ENCODE results near the gene BANP.

The BANP gene

DNA sequence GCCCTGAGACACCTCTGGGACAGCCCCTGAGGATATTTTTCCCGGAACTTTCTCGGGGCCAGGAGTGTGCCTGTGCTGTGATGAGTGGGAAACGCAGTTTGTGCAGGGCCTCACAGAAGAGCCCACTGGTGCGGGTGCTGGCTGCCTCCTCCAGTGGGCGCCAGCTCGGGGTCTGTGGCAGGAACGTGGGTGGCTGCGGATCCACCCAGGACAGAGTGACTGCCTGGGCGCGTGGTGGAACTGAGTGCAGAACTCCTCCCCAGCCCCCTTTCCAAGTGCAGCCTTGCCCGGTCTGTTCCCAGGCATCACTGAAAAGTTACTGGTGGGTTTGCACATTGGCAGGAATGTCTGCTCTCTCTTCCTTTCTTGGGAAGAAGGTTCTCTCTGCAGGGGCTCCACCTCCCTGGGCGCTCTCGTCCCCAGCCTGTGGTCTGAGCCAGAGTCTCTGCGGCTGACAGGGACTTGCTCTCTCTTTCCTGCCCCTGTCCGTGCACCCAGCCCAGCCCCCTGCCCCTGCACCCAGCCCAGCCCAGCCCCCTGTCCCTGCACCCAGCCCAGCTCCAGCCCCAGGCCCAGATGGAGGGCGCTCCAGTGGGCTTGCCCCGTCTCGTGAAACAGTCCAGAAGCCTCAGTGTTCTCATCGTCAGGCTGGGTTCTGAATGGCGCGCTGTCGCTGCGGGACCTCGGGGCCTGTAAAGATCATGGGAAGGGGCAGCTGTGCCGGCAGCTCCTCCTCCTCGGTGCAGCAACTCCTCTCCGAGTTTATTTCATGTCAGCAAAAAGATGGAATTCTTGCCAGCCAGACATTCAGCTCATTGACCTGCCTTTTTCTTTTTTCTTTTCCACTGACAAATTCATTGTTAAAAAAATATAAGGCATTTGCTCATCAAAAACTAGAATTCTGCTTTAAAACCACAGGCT, 117.5 kb downstream of the BANP start:
- TF ChIP-seq CTCF (IDR thresholded peaks at IDR 0.05; ENCODE audit: control insufficient read depth, insufficient read depth, low read depth, low read length, missing control alignments) = no peak
- no peak overlapping the region for H3K4me3 ChIP-seq (ENCODE audit: control insufficient read depth, low read depth, low read length)
- DNase-seq (ENCODE audit: low read depth) = no peak

DNA sequence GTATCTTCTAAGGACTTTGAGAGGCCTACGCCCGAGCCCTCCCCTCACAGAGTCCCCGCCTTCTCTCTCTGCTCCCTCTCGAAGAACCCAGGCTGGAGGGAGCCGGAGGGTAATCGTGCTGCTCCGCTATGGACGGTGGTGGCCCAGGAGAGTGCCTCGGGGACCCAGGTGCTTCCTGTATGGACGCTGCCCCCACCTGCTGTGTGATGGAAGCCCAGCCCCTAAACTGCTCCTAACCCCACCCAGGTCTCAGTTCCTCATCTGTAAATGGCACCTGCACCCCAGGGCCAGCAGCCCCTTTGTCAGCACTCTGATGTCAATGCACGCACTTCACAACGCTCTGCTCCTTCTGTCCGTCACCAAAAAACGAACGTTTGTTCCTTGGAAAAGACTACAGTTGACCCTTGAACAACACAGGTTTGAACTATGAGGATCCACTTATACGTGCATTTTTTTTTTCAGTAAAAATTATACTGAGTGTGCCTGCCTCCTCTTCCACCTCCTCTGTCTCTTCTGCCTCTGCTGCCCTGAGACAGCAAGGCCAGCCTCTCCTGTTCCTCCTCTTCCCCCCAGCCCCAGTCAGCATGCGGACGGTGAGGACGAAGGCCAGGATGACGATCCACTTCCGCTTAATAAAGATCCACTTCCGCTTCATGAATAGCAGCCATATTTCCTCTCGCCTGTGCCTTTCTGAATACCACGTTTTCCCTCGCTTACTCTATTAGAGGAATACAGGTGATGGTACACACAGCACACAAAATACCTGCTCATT, 118.3 kb downstream of the BANP start:
- H3K4me3 ChIP-seq (ENCODE audit: control insufficient read depth, low read depth, low read length) = no peak overlapping the region
- no peak for DNase-seq (ENCODE audit: low read depth)
- TF ChIP-seq CTCF (IDR thresholded peaks at IDR 0.05; ENCODE audit: control insufficient read depth, insufficient read depth, low read depth, low read length, missing control alignments) = no peak

DNA sequence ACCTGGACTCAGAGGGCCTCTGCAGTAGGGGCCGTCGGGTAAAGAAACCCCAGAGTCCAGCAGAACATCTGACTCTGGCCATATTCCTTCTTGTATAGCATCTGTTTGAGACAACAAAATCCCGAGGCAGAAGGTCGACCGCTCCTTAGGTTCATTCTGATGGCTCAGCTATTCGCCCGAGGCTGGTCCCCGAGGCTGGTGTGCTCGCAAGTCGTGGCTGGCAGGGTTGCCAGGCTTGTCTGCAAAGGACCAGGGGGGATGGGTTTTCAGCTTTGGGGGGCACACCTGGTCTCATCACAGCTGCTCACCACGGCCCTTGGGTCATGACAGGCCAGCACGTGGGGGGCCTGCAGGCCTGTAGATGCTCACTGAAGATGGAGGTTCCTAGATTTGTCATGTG, 119.1 kb downstream of the BANP start:
- no peak overlapping the region for H3K4me3 ChIP-seq (ENCODE audit: control insufficient read depth, low read depth, low read length)
- no peak for TF ChIP-seq CTCF (IDR thresholded peaks at IDR 0.05; ENCODE audit: control insufficient read depth, insufficient read depth, low read depth, low read length, missing control alignments)
- no peak for DNase-seq (ENCODE audit: low read depth)

- no peak overlapping the region for H3K4me3 ChIP-seq (ENCODE audit: control insufficient read depth, low read depth, low read length)
- no peak for TF ChIP-seq CTCF (IDR thresholded peaks at IDR 0.05; ENCODE audit: control insufficient read depth, insufficient read depth, low read depth, low read length, missing control alignments)
- no peak for DNase-seq (ENCODE audit: low read depth)
These were observed 119.9 kb downstream of the BANP start for GRCh38 chr16:88070989-88071625.

- TF ChIP-seq CTCF (IDR thresholded peaks at IDR 0.05; ENCODE audit: control insufficient read depth, insufficient read depth, low read depth, low read length, missing control alignments) = no peak
- no peak overlapping the region for H3K4me3 ChIP-seq (ENCODE audit: control insufficient read depth, low read depth, low read length)
- DNase-seq (ENCODE audit: low read depth) = no peak
These were observed 120.7 kb downstream of the BANP start for GRCh38 chr16:88071908-88072307.

GRCh38 chr16:88072571-88073001, 121.4 kb downstream of the BANP start:
- DNase-seq (ENCODE audit: low read depth) = no peak
- H3K4me3 ChIP-seq (ENCODE audit: control insufficient read depth, low read depth, low read length) = no peak overlapping the region
- no peak for TF ChIP-seq CTCF (IDR thresholded peaks at IDR 0.05; ENCODE audit: control insufficient read depth, insufficient read depth, low read depth, low read length, missing control alignments)
